GM21381 (cell line): ENCODE measurements around the gene RNASEH2A.

Source experiments
- ATAC-seq: cut with Tn5 transposase; IDR thresholded peaks from one replicate; pipeline ENCODE4 v1.9.1; 2021; ENCODE audit warnings: mild to moderate bottlenecking, moderate library complexity; ENCODE audit not compliant: unreplicated experiment

Gene RNASEH2A

GRCh38 chr19:12806242-12807081, at the start of gene RNASEH2A:
Gene RNASEH2A (plus strand): TSS chr19:12806584. CDS start chr19:12806674, 90 bp downstream.
- ATAC-seq = peak; percentile 86

DNA sequence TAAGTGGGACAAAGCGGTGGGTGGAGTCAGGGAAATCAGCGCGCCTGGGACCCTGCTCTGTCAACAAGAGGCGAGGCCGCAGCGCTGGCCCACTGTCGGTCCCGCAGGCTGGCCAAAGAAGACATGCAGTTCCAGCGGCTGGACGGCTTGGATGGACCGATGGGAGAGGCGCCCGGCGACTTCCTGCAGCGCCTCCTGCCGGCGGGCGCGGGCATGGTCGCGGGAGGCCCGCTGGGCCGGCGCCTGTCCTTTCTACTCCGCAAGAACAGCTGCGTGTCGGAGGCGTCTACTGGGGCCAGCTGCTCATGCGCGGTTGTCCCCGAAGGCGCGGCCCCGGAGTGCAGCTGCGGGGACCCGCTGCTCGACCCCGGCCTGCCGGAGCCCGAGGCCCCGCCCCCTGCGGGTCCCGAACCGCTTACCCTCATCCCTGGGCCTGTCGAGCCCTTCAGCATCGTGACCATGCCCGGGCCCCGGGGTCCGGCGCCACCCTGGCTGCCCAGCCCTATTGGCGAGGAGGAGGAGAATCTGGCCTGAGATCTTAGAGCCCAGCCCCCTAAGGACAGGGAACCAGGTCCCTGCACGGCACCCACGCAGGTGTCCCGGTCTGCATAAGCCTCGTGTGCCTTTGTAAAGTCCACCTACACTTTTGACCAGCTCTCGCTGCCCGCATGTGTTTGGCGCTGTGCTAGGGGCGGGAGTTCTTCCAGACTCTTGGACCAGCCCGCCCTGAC, 48.7 kb upstream of the RNASEH2A start:
- ATAC-seq = no peak

- ATAC-seq = no peak
Observed at GRCh38 chr19:12759686-12760085, 46.7 kb upstream of the RNASEH2A start.

- ATAC-seq = no peak
Observed at GRCh38 chr19:12763100-12763499, 43.3 kb upstream of the RNASEH2A start.

DNA sequence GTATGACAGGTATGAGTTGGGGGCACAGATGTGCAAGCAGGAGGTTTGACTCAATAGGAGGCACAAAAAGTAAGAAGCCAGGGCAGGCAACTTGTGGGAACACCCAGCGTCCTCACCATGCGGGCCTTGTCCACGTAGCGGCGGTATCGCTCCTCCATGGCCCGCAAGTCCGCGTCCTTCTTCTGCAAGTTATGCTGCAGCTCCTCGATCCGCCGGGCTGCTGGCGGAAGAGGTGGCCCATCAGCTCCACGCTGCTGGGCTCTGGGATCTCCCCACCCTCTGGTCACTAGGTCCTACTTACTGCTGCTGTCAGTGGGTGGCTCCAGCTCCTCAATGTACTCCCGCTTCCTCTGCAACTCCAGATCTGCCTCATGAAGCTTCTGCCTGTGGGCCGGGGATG, 41.7 kb upstream of the RNASEH2A start:
- no peak for ATAC-seq

- ATAC-seq = no peak
Observed at GRCh38 chr19:12766051-12766521, 40.3 kb upstream of the RNASEH2A start.

GRCh38 chr19:12767150-12767549, 39.2 kb upstream of the RNASEH2A start:
- ATAC-seq = no peak

- ATAC-seq = no peak
Observed at GRCh38 chr19:12767666-12768065, 38.7 kb upstream of the RNASEH2A start.

- ATAC-seq = no peak
Observed at GRCh38 chr19:12769689-12770088, 36.7 kb upstream of the RNASEH2A start.

DNA sequence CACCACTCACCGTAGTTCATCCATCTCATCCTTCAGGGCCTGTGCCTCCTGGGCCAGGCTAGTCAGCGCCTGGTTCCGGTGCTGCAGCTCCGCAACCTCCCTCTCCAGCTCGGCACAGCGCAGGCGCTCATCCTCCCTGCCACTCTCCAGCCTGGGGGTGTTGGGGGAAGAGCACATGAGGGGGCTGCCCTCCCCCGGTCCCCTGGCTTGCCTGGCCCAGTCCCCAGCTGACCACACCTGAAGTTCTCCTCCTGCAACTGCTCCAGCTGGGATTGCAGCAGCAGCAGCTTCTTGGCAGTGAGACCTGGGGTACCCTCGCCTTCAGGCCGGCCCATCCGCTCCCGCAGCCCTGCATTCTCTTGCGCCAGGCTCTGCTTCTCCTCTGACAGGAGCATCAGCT, 35.5 kb upstream of the RNASEH2A start:
- ATAC-seq = no peak

- no peak for ATAC-seq
Observed at GRCh38 chr19:12772323-12772722, 34.1 kb upstream of the RNASEH2A start.

DNA sequence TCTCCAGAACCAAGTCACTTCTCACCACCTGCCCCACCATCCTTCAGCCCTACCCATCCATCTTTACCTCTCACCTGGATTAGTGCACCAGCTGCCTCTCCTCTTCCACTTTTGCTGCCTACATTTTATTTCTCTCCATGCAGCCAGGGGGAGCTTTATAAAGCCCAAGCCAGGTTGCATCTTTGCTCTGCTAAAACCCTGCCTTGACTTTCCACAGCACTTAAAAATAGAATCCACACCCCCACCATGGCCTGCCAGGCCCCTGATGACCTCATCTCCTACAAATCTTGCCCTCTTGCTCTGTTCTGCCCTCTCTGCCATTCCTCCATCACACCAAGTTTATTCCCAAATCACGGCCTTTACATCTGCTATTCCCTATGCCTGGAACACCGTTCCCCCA, 32.8 kb upstream of the RNASEH2A start:
- ATAC-seq = no peak

GRCh38 chr19:12774588-12775555, 31.5 kb upstream of the RNASEH2A start, which contains the start of gene HOOK2:
Gene HOOK2 (minus strand): TSS chr19:12775552. CDS start chr19:12775449, 103 bp downstream.
- no peak for ATAC-seq

GRCh38 chr19:12777217-12778016, 29.0 kb upstream of the RNASEH2A start:
- no peak for ATAC-seq

- no peak for ATAC-seq
Observed at GRCh38 chr19:12778017-12778904, 28.1 kb upstream of the RNASEH2A start.

GRCh38 chr19:12778905-12779161, 27.6 kb upstream of the RNASEH2A start:
- ATAC-seq = no peak

- no peak for ATAC-seq
Observed at GRCh38 chr19:12779162-12779993, 27.0 kb upstream of the RNASEH2A start.

GRCh38 chr19:12782174-12782423, 24.3 kb upstream of the RNASEH2A start:
- peak; percentile 5 for ATAC-seq
